A673 (cell line): Measurements from ENCODE around the gene TNFRSF11A. TPM values are rescaled to one million over a fixed set of nuclear protein-coding genes. Genes with fewer than 3 reads are reported as not detected.

Source experiments
- BruUV-seq: library from RNA; stranded (reverse); fragments of 400-500 nt; replicated peaks from 2 replicates; lab custom pipeline; 2021; lab: Mats Ljungman, UMichigan
- CTCF ChIA-PET: fragments of 300-600 bp; sonication (Branson Sonifier 250); formaldehyde crosslinking; loops from one replicate; lab custom pipeline; 2022; ENCODE audit warnings: antibody characterized with exemption; lab: Charles Lee
- POLR2A ChIA-PET: fragments of 300-600 bp; sonication (Branson Sonifier 250); formaldehyde crosslinking; loops from one replicate; lab custom pipeline; 2022; ENCODE audit warnings: antibody characterized with exemption; ENCODE audit not compliant: low non-redundant PET; lab: Charles Lee
- DNase-seq: peaks from one replicate; pipeline ENCODE4 v3.0.0-alpha.2; 2015; ENCODE audit warnings: low spot score
- H3K27ac ChIP-seq: fragments of 200-600 bp; sonication (generic); 2 replicates; pipeline ENCODE4 v1.5.1; 2016; ENCODE audit warnings: mixed run types, low read depth, mild to moderate bottlenecking, mixed read lengths, antibody characterized with exemption, low read length; ENCODE audit not compliant: poor library complexity, severe bottlenecking
- H3K27me3 ChIP-seq: fragments of 200-600 bp; sonication (generic); replicated peaks from 2 replicates; pipeline ENCODE4 v1.6.1; 2017; ENCODE audit warnings: mixed run types, low read depth, mild to moderate bottlenecking, mixed read lengths, antibody characterized with exemption, low read length; ENCODE audit not compliant: insufficient read depth, poor library complexity
- H3K36me3 ChIP-seq: fragments of 200-600 bp; sonication (generic); 2 replicates; pipeline ENCODE4 v1.6.1; 2016; ENCODE audit warnings: mixed run types, mild to moderate bottlenecking, mixed read lengths, antibody characterized with exemption, low read length; ENCODE audit not compliant: insufficient read depth, poor library complexity, severe bottlenecking
- H3K4me1 ChIP-seq: fragments of 200-600 bp; sonication (generic); 2 replicates; pipeline ENCODE4 v1.6.1; 2017; ENCODE audit warnings: mixed run types, mild to moderate bottlenecking, mixed read lengths, antibody characterized with exemption, low read length; ENCODE audit not compliant: insufficient read depth, poor library complexity, severe bottlenecking
- H3K4me3 ChIP-seq: fragments of 200-600 bp; sonication (generic); 2 replicates; pipeline ENCODE4 v1.5.1; 2016; ENCODE audit warnings: low read depth, mixed run types, mild to moderate bottlenecking, mixed read lengths, low read length; ENCODE audit not compliant: poor library complexity, severe bottlenecking
- H3K9me3 ChIP-seq: fragments of 200-600 bp; sonication (generic); 2 replicates; pipeline ENCODE4 v1.6.1; 2016; ENCODE audit warnings: mixed run types, low read depth, mild to moderate bottlenecking, mixed read lengths, antibody characterized with exemption, low read length; ENCODE audit not compliant: poor library complexity, severe bottlenecking
- CTCF ChIP-seq: fragments of 300-800, 200-600 bp; sonication (generic); conservative IDR thresholded peaks from 2 replicates; pipeline ENCODE4 v1.5.1; 2017; ENCODE audit warnings: low read depth, mild to moderate bottlenecking, antibody characterized with exemption, low read length, moderate library complexity, mixed read lengths
- EZH2 ChIP-seq: fragments of 200-600 bp; sonication (generic); IDR thresholded peaks from 2 replicates; pipeline ENCODE4 v1.6.1; 2017; ENCODE audit warnings: borderline replicate concordance, low read depth, mild to moderate bottlenecking, mixed read lengths, antibody characterized with exemption, low read length; ENCODE audit not compliant: poor library complexity, severe bottlenecking
- intact Hi-C: fragments of 100-400 bp; cut with micrococcal nuclease; formaldehyde crosslinking; loops from one replicate; pipeline ENCODE4 v1.10.0; 2022; ENCODE audit not compliant: unreplicated experiment
- total RNA-seq: library from RNA; stranded (reverse); gene quantifications from 2 replicates; pipeline ENCODE4 v1.2.3, GENCODE V29; 2021

The TNFRSF11A gene
- total RNA-seq, 1 experiment from 2014 or later, result 0.37 TPM

GRCh38 chr18:62282188-62282629, 42.9 kb upstream of the TNFRSF11A start:
- DNase-seq, result no peak
- H3K4me1 ChIP-seq, result peaks cover 5% of the 10 kb centered on the region
- H3K4me3 ChIP-seq, result no peak overlapping the region
- POLR2A ChIA-PET, result no interaction called here
- H3K27me3 ChIP-seq, result no peaks in the 10 kb centered on the region
- peaks cover 6% of the 10 kb centered on the region for H3K36me3 ChIP-seq
- no peak overlapping the region for H3K27ac ChIP-seq
- BruUV-seq, result no TSS peak
- intact Hi-C loops, result loop anchor here (1.0 kb wide), 1 partner anchor 20 kb away; no protein-coding TSS in a partner anchor
- CTCF ChIA-PET, result no interaction called here
- TF ChIP-seq EZH2 (no peak), CTCF (no peak)
- no peaks in the 10 kb centered on the region for H3K9me3 ChIP-seq

GRCh38 chr18:62284637-62285036, 40.5 kb upstream of the TNFRSF11A start:
- CTCF ChIA-PET, result interaction anchor here (0.6 kb wide), 1 partner anchor 151 kb away, joined by 4 read pairs; no protein-coding TSS in a partner anchor

GRCh38 chr18:62285281-62285680, 39.8 kb upstream of the TNFRSF11A start:
- no peak for DNase-seq
- intact Hi-C loops, result no loop called here
- Histone ChIP-seq H3K27me3 (no peaks in the 10 kb centered on the region), H3K4me3 (no peak overlapping the region), H3K4me1 (peaks cover 5% of the 10 kb centered on the region), H3K27ac (no peak overlapping the region), H3K9me3 (no peaks in the 10 kb centered on the region), H3K36me3 (peaks cover 6% of the 10 kb centered on the region)
- no TSS peak for BruUV-seq
- ChIA-PET POLR2A (no interaction called here), CTCF (interaction anchor here (0.6 kb wide), 1 partner anchor 150 kb away, joined by 4 read pairs; no protein-coding TSS in a partner anchor)
- TF ChIP-seq CTCF (no peak), EZH2 (no peak)

More at GRCh38 chr18:62284637-62285036, 40.5 kb upstream of the TNFRSF11A start:
- no peak for DNase-seq
- Histone ChIP-seq H3K4me1 (peaks cover 5% of the 10 kb centered on the region), H3K9me3 (no peaks in the 10 kb centered on the region), H3K27me3 (no peaks in the 10 kb centered on the region), H3K36me3 (peaks cover 6% of the 10 kb centered on the region), H3K4me3 (no peak overlapping the region), H3K27ac (no peak overlapping the region)
- TF ChIP-seq EZH2 (no peak), CTCF (no peak)
- POLR2A ChIA-PET, result no interaction called here
- BruUV-seq, result no TSS peak
- intact Hi-C loops, result no loop called here
